Cardiac septum (tissue), 1 donor: ENCODE results near the gene PES1. TPM values are rescaled to one million over a fixed set of nuclear protein-coding genes. Genes with fewer than 3 reads are reported as not detected.
"Not testable (repeated sequence)": the region's sequence is repeated elsewhere in the genome, so short reads cannot be mapped to it uniquely, and the experiment has no call there.

Experiments
- DNase-seq: peaks from one replicate; pipeline ENCODE4 v3.0.0-alpha.2; 2020; ENCODE audit warnings: low spot score
- intact Hi-C: fragments of 100-400 bp; cut with DNase I; formaldehyde crosslinking; loops from one replicate; pipeline ENCODE4 v1.14.0; 2022
- total RNA-seq: library from RNA; stranded (reverse); fragmentation: NEBNext Ultra II Directional; extraction: Animal tissue kit (Norgen Biotek cat#: 25700); gene quantifications from one replicate; pipeline ENCODE4 v1.2.1, GENCODE V29; 2021
- donor health status: DM: no; HTN: no; CAD: no.

The PES1 gene
- total RNA-seq, 1 donor from 2014 or later: 28.1 TPM

DNA sequence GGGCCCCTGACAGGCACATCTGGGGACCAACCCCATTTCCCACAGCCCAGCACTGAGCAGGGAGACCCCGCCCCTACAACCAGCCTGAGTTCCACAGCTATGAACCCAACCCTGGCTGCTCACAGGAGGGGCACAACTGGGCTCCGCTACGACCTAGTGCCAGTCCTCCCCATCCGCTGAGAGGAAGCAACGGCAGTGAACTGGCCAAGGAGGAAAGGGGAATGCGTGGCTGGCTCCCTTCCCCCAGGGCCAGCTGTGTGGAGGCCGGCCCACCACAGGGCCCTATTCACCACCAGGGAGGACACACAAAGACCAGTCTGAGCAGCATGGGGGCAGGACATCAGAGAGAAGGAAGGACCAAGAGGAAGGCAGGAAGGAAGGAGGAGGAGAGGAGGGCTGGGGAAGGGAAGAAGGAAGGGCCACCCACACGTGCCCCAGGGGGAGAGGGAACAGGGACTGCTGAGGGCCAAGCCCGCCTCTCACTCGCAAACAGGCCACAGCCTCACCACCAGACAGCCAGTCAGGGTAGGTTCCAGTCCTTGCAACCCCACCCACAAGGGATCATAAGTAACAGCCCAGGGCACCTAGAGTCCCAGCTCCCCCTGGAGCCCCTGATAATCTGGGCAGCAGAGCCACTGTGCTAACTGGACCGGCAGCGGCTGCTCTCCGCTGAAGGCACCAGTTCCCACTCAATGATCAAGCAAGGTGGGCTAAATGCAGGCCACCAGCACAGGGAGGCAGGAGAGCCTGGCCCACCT lies 8.7 kb downstream of the PES1 start:
- DNase-seq: no peak
- intact Hi-C loops: no loop called here

DNA sequence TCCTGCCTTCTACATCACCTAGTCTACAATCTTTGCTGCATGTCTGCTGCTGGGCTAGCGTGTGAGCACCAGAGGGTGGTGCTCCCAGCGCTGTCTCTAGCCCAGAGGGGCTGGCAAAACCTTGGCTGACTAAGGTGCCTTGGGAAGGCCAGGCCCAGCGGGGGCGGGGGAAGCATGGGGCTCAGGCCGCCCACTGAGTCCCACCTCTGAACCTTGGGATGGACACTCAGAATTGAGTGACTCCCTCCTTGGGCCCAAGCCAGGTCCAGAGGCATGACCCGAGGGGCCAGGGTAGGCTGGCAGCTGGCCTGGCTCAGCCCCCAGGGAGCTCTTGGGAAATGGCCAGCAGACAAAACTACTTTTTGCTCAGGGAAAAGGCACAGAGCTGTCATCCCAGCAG lies 9.7 kb downstream of the PES1 start:
- DNase-seq: no peak
- intact Hi-C loops: no loop called here

DNA sequence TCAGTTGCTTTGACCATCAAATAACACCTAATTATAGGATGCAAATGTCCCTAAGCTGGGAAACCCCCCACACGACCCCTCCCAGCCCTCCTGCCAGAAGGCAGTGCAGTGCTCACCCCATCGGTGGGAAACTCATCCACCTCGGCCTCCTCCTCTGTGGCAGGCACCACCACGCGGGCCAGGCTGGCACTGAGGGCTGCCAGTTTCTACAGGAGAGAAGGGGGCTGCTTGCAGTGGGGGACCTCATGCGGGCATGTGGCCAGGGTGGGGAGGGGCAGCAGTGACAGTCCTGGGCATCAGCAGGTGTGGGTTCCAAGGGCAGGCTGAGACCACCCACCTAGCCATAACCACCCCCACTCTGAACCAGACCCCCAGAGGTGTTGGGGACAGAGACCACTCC lies 10.8 kb downstream of the PES1 start:
- intact Hi-C loops: no loop called here
- no peak for DNase-seq

DNA sequence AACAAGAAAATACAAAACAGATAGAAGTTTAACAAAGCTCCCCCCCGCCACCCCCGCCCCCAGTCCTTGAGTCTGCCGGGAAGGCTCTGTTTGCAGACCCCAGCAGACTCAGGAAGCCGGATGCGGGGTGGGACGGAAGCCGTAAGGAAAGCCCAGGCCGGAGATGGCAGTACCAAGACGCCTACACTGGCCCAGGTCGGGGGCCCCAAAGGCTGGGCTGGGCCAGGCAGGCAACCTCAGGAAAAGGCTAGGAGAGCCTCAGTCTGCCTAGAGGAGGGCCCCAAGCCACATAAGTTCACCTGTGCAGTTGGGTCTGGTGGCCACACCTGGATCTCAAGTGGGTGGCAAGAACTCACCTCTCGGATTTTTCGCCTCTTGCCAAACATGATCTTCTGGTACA lies 13.2 kb downstream of the PES1 start:
- intact Hi-C loops: no loop called here
- no peak for DNase-seq

DNA sequence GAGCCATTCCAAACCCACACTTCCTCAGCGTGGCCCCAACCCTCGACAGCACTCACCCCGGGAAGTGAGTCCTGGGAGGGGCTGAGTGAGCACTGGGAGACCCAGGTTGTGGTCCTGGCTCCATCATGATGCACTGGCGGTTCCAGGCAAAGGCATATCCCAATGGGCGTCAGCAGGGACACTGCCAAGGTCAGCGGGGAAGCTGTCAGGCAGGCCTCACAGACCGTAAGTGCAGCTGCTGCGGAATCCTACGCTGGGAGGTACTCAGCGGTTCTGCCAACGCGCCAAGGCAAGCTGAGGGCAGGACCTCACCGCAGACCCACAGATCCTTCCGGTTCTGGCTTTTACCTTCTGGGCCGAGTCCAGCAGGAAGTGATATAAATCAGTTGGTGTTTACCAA lies 15.9 kb downstream of the PES1 start:
- DNase-seq: no peak
- intact Hi-C loops: no loop called here

DNA sequence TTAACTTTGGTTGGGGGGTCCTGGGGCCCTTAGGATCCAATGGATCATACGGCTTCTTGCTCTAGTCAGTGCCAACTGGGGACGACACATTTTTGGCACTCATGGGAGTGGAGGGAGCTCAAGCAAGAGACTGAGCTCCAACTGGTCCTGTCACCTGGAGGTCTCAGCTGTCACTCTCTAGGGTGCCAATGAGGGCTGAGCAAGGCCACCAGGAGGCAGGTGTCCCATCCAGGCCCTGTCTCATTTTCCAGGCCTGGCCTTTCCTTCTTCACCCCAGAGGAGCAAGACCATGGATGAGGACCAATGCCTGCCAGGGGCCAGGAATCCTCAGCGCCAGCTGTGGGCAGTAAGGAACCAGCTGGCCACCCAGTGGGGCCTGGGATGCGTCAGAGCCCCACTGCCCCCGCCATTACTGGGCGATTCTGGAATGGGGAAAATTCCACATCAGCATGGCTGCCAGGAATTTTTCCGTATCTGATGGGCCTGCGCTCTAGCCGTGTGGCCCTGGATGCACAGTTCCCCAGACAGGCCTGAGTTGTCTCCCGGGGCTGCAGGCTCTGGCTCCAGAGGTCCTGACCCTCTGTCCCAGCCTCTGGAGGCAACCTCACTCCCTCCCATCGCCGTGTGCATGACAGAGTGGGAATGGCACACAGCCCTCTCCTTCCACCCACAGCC lies 16.6 kb downstream of the PES1 start:
- no peak for DNase-seq
- intact Hi-C loops: no loop called here

DNA sequence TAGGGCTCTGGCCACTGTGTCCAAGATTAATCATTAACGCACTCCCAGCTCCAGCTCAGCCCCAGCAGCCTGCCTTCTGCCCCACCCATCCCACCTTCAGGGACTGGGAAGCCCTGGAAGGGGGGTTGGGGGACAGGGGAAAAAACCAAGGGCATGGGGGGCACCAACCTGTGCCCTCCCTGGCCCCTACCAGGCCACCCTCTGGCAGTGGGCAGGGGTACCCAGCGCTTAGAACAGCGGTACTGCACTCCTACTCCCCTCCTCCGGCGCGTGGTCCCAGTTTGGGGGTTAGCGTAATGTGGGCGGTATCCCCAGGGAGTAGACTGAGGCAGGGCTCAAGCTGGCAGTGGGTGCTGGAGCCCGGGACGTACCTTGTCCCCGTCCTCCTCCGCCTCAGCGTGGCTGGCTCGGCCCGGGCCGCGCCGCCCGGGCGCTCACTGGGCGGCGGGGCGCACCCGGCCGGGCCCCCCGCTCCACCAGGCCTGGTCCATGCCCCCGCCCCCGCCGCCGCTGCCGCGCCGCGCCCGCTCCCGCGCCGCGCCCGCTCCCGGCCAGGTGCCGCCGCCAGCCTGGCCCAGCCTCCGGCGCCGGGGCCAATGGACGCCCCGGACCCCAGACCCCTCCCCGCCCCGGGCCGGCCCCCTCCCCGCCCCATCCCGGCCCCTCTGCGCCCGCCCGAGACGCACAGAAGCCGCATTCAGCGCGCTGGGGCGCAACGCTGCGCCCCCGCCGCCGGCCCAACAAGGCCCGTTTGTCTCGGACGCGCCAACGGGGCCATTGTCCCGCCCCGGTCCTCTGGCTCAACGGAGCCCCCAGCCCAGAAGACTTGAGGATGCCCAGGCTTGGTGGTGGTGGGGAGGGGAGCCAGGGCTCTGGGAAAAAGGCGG lies 17.4 kb downstream of the PES1 start, which contains the start of gene GAL3ST1:
GAL3ST1 (minus strand) TSS at position 571 of the 887 bp plus-strand sequence. CDS start 17,273 bp downstream, outside the sequence.
- intact Hi-C loops: no loop called here

DNA sequence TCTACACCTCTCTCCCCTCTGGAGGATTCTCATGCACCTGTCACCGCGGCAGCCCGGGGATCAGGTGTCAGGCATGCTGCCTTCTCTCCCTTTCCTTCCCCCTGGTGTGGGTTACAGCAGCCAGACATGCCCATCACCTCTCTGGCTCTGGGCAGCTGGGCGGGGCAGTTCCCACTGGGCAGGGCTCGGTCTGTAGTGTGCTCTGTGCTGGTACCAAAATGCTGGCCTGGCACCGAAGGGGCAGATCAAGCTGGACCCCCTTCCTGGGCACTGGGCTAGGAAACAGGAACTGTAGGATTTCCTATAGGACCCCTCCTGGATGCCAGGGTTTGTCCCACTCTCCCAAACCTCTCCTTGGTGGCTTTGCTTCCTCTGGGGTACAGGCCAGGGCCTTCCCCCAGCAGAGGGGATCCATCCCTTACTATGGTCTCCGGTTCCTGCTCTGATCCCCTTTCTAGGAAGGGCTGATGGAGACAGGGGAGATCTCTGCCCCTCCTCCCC lies 18.1 kb downstream of the PES1 start:
- intact Hi-C loops: no loop called here
- DNase-seq: no peak

More for the DNA sequence above, 17.4 kb downstream of the PES1 start, which contains the start of gene GAL3ST1:
- no peak for DNase-seq

DNA sequence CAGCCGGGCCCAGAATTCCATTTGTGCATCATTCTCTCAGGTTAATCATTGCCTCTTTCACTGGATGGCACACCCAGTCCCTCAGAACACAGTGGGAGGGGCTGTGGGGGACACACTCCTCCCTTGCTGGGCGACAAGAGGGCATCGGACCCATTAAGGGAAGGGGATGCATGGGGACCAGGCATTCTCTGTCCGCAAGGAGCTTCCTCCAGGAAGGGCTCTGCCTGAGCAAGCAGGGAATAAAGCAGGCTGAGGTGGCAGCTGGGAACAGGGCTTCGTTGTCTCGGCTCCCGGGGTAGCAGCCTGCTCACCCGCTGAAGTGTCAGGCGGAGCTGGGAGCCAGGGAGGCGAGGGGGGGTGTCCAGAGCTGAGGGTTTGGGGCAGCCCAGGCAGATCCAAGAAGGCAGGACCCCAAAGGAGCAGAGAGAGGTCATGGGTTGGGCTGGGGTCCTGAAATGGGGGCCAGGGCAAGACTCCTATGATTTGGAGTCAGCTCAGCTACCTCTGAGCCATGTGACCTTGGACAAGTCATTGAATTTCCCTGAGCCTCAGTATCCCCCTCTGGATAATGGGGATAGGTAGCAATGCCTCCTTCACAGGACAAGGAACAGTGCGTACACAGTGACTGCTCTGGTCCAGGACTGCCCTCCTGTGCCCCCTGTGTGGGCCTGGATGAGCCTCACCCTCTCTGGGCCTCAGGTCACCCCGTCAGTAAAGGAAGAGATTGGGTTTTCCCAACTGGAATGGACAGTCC lies 18.7 kb downstream of the PES1 start:
- no peak for DNase-seq
- intact Hi-C loops: no loop called here

DNA sequence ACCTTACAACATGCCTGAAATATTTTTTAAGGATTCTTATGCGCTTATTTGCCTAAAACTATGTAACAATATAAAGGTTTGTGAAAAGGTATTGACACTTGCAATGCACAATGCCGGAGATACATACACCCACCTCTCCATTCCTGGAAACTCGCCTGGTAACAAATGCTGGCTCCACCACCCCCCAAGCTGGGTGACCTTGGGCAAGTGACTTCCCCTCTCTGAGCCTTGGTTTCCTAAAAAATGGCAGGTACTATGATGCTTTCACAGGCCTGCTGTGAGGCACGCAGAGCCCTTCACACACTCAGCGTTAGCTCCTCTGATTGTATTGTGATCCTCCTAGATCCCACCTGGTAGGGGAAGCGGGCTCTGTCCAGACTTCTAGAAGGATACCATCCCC lies 19.5 kb downstream of the PES1 start:
- DNase-seq: no peak
- intact Hi-C loops: no loop called here

DNA sequence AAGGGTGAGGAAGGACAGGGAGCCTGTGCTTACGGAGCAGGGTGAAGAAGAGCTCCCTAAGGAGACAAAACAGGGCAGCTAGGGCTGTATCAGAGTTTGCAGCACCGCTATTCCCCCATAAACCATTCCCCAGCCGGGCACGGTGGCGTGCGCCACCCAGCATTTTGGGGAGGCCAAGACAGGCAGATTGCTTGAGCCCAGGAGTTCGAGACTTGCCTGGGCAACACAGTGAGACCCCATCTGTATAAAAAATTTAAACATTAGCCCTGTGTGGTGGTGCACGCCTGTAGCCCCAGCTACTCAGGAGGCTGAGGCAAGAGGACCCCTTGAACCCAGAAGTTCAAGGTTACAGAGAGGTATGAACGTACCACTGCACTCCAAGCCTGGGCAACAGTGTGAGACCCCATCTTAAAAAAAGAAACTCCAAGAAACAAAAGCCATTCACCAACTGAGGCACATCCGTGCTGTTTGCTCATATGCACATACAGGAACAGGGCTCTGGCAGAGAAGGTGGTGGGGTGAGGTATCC lies 22.0 kb downstream of the PES1 start:
- DNase-seq: no peak
- intact Hi-C loops: no loop called here

DNA sequence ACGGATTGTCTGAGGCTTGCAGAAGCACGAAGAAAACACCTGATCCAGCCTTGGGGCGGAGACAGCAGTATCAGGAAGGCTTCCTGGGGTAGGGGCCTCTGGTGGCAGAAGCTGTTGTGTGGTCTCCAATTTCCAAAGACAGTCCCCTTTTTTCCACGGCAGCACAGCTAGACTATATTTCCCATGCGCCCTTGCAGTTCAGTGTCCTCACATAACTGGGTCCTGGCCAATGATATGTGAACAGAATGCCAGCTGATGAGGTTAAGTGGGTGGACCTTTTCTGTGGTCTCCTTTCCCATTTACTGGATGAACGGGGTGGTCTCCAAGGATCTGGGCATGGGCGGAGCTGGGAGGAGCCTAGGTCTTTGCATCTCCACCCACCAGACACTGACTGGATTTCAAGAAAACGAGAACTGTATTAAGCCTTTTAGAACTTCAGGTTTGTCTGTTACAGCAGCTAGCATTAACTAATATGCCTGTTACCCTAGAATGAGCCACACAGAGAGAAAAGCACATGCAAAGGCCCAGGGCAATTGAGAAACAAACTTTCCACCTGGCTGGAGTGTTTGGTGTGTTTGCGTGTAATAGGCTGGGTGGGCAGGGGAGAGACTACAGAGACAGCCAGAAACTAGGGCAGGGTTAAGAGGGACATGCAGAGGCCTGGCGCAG lies 23.4 kb downstream of the PES1 start:
- intact Hi-C loops: no loop called here
- no peak for DNase-seq

DNA sequence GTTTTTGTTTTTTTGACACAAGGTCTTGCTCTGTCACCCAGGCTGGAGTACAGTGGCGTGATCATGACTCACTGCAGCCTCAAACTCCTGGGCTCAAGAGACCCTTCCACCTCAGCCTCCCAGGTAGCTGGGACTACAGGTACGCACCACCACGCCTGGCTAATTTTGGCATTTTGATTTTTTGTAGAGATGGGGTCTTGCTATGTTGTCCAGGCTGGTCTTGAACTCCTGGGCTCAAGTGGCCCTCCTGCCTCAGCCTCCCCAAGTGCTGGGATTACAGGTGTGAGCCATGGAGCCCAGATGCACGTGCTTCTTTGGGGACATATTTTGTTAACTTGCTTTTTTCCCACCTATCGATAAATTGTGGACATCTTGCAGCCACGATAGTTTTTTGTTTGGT lies 24.4 kb downstream of the PES1 start:
- intact Hi-C loops, DNase-seq: not testable (repeated sequence)

DNA sequence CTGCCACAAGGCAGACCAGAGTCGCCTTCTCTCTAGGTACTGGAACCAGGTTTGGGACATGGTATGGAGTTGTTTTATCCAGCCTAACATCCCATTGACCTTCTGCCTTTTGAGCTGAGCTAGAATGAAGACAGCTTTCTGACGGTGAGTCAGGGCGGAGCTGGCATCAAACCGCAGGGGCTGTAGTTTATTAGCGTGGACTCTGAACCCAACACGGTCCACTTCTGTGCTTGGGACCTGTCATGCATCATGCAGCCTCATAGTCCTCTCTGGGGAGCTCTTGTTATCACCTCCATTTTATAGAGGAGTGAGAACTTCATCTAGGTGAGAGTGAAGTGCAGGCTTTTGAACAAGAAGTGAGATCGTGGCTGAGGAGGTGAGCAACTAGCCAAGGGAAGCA lies 25.6 kb downstream of the PES1 start:
- no peak for DNase-seq
- intact Hi-C loops: no loop called here

DNA sequence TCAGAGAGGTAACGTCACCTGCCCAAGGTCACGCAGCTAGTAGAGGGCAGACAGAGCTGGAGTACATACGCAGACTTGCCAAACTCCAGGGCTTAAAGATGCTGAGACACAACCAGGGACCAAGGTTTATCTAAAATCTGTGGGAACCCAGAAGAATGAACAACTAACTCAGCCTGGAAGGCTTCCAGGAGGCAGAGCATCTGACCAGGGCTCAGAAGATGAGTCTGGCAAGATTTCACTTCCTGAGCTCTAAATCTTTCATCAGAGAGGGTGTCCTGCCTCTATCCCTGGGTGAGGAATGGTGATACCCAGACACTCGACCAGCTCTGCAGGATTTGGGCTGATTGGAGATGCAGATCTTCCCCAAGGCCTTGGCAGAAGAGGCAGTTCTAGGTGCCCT lies 26.4 kb downstream of the PES1 start:
- DNase-seq: no peak
- intact Hi-C loops: no loop called here

DNA sequence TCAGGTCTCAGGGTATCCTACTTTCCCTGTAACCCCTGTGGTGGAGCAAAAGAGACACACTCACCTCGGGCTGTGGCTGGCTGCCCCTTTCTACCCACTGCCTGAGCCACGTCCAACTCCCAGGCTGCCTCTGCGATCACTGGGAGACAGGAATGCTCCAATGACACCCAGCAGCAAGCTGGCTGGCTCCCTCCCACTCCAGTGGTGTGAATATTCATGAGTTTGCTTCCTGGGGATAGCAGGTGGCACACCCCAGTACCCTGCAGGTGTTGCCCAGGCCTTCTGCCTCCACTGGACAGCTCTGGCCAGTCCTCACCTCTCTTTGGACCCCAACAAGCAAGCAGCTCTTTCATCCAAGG lies 27.0 kb downstream of the PES1 start:
- DNase-seq: no peak
- intact Hi-C loops: no loop called here

DNA sequence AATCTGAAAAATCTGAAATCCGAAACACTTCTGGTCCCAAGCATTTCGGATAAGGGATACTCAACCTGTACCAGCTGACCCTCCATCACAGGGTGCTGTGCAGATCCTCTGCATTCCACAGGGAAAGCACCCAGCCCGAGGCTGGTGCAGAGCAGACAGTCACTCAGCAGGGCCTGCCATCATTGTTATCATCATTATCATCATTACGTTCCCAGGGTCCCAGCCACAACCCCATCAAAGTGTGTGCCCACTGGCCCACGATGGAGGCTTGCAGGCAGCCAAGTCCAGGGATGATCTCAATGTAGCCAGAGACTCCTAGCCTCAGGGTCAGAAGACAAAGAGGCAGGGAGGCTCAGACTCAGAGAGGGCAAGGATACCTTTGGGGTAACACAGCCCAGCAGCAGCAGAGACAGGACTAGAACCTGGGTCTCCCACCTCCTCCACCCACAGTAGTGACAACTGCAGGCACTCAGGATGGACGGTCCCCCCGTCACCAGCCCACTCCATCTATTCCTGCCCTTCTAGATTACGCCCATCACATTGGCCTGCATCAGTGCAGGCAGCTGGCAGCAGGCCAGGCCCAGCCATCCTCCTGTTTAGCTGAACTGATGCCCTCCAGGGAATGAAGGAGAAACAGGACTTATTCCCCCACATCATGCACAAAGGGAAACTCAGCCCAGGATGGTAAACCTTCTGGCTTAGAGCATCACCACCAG lies 27.5 kb downstream of the PES1 start:
- intact Hi-C loops: no loop called here
- no peak for DNase-seq

DNA sequence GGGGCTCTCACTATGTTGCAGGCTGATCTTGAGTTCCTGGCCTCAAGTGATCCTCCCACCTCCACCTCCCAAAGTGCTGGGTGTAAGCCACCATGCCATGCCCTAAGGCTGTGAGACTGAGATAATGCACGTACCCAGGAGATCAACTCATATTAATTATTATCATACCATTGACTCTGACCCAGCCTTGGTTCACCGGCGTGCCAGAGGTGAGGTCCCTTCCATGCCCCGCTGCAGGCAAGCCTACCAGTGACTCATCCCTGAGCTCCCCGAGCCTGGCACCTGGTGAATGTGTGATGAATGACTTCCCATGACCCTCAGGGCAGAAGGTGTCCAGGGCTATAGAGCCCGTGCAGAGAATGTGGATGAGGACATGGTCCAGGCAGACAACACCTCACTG lies 29.3 kb downstream of the PES1 start:
- intact Hi-C loops: no loop called here
- no peak for DNase-seq
